HUES64 (cell line): ENCODE measurements around the gene MARVELD1.
"Not testable (repeated sequence)": the region's sequence is repeated elsewhere in the genome, so short reads cannot be mapped to it uniquely, and the experiment has no call there.

Experiments used
- H3K27ac ChIP-seq: 2 replicates; pipeline ENCODE4 v1.7.0; 2013; ENCODE audit warnings: low read depth, low read length, inconsistent platforms
- H3K27me3 ChIP-seq: 2 replicates; pipeline ENCODE4 v1.6.1; 2013; ENCODE audit warnings: mild to moderate bottlenecking, low read length; ENCODE audit not compliant: insufficient read depth
- H3K36me3 ChIP-seq: 2 replicates; pipeline ENCODE4 v1.6.1; 2013; ENCODE audit warnings: mild to moderate bottlenecking, low read length; ENCODE audit not compliant: insufficient read depth
- H3K4me1 ChIP-seq: 2 replicates; pipeline ENCODE4 v1.6.1; 2013; ENCODE audit warnings: mild to moderate bottlenecking, low read length, moderate library complexity; ENCODE audit not compliant: insufficient read depth
- H3K4me3 ChIP-seq: 2 replicates; pipeline ENCODE4 v1.5.1; 2013; ENCODE audit warnings: mild to moderate bottlenecking, low read length, moderate library complexity
- H3K9ac ChIP-seq: 2 replicates; pipeline ENCODE4 v1.6.1; 2013; ENCODE audit warnings: mild to moderate bottlenecking, low read depth, low read length
- H3K9me3 ChIP-seq: 2 replicates; pipeline ENCODE4 v1.6.1; 2013; ENCODE audit warnings: low read depth, low read length; ENCODE audit not compliant: insufficient read depth
- WGBS: fragments of 150-250, 120-280 bp; methylation state at CpG from one replicate; pipeline ENCODE4 v1.1.7; 2013; ENCODE audit warnings: missing lambda C conversion rate; 5-methylcytosine and 5-hydroxymethylcytosine counted together

The MARVELD1 gene

DNA sequence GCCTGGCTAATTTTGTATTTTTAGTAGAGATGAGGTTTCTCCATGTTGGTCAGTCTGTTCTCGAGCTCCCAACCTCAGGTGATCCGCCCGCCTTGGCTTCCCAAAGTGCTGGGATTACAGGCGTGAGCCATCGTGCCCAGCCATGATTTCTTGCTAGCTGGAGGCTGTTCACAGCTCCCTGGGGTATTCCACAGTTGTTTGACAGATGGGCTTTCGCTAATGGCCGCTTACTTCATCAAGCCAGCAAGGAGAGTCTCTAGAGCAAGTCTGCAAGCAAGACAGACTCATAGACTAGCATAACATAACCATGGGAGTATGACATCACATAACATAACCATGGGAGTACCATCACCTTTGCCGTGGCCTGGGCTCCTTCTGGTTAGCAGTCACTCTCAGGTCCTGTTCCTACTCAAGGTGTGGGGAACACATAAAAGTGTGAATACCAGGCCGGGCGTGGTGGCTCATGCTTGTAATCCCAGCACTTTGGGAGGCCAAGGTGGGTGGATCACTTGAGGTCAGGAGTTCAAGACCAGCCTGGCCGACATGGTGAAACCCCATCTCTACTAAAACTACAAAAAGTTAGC lies 15.4 kb upstream of the MARVELD1 start:
- not testable (repeated sequence) for H3K4me1 ChIP-seq, H3K27ac ChIP-seq, H3K9me3 ChIP-seq, H3K9ac ChIP-seq, H3K27me3 ChIP-seq, H3K36me3 ChIP-seq, H3K4me3 ChIP-seq
- WGBS = 94% methylated on average over 11 of the region's 11 CpGs

DNA sequence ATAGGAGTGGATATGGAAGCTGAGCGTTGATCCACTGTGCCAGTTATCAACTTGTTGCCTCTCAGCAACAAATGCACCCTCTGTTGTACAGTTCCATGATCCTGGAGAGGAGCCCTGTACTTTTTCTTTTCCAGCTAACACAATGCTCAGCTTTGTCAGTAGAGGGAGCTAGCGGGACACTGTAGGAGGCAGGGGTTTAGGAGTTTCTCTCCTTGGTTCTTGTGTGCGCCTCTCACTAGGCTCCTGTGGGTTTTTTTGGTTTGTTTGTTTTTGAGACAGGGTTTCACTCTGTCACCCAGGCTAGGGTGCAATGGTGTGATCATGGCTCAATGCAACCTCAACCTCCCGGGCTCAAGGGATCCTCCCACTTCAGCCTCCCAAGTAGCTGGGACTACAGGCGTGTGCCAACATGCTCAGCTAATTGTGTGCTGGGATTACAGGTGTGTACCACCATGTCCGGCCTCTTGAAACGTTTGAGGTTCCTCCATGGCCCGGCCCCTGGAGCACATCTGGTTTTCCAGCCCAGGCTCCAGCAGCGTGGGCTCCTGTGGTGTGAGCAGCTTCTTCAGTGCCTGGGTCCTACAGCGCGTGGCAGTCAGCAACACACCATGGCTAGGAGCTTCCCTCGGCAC lies 12.0 kb upstream of the MARVELD1 start:
- H3K4me1 ChIP-seq = no peaks in the 10 kb centered on the region
- H3K36me3 ChIP-seq = no peaks in the 10 kb centered on the region
- no peak overlapping the region for H3K9ac ChIP-seq
- H3K9me3 ChIP-seq = no peaks in the 10 kb centered on the region
- H3K4me3 ChIP-seq = no peak overlapping the region
- H3K27ac ChIP-seq = no peak overlapping the region
- no peaks in the 10 kb centered on the region for H3K27me3 ChIP-seq
- 62% methylated on average over 12 of the region's 12 CpGs for WGBS

DNA sequence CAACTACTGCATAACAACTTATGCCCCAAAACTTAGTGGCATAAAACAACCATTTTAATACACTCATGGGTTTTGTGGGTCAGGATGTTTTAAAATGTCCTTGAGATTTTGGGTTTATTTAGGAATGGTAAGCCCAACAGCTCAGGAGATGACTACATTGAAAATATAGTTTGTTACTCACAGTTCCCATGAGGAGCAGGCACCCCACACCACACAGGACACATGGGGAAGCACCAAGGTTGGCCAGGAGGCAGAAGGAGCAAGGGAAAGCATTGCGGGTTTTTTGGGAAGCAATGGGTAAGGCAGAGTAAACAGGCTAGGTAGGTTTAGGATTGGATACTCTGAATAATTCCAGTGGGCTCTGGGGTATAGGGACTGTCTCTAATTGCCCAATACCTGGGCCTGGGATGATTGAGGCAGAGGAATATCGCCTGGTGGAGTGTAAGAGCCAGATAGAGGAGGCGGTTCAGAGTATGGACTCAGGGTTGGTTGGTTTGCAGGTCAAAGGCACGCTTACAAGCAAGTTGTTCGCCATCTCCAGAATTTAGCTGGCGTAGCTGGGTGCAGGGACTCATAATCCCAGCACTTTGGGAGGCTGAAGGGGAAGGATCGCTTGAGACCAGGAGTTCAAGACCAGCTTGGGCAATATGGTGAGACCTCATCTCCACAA lies 10.0 kb upstream of the MARVELD1 start:
- WGBS = 85% methylated on average over 7 of the region's 7 CpGs
- no peak overlapping the region for H3K4me3 ChIP-seq
- no peaks in the 10 kb centered on the region for H3K4me1 ChIP-seq
- no peak overlapping the region for H3K27ac ChIP-seq
- H3K36me3 ChIP-seq = no peaks in the 10 kb centered on the region
- no peaks in the 10 kb centered on the region for H3K9me3 ChIP-seq
- no peaks in the 10 kb centered on the region for H3K27me3 ChIP-seq
- no peak overlapping the region for H3K9ac ChIP-seq

DNA sequence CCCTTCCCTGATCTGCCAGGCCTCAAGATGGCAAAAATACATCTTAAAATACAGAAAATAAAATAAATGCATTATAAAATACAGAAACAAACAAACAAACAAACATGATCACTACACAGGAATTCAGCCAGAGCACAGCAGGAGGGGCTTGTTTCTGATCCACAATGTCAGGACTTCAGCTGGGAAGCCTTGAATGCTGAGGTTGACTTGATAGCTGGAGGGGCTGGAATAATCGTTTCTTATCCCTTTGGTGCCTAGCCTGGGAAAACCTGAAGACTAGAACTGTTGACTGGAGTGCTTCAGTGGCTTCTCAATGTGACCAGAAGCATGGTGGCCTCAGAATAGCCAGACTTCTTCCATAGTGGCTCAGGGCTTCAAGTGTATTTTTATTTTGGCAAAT lies 9.2 kb upstream of the MARVELD1 start:
- H3K27ac ChIP-seq = no peak overlapping the region
- WGBS = 65% methylated on average over 1 of the region's 1 CpG

DNA sequence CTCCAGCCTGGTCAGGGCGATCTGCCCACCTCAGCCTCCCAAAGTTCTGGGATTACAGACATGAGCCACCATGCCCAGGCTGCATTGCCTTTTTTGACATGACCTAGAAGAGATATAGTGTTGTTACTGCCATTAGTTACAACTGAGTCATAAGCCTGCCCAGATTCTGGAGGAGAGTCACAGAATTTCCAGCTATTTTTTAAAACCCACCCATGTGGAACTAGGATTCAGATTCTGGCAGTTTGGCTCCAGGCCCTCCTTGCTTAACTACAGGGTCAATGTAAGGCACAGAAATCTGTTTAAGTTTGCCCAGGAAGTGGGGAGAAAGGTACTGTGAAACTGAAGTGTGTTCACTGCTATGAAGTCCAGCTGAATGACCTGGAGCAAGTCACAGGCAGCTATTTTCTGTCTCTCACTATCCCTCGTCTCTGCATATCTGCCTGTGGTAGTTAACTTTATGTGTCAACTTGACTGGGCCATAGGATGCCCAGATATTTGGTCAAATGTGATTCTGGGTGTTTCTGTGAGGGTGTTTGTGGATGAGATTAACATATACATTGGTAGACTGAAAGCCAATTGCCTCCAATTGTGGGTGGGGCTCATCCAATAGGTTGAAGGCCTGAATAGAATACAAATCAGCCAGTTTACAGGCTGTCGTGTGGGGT lies 8.4 kb upstream of the MARVELD1 start:
- H3K4me3 ChIP-seq = no peak overlapping the region
- H3K27ac ChIP-seq = no peak overlapping the region
- WGBS = 90% methylated on average over 3 of the region's 3 CpGs
- no peaks in the 10 kb centered on the region for H3K36me3 ChIP-seq
- no peaks in the 10 kb centered on the region for H3K27me3 ChIP-seq
- no peaks in the 10 kb centered on the region for H3K4me1 ChIP-seq
- no peaks in the 10 kb centered on the region for H3K9me3 ChIP-seq
- H3K9ac ChIP-seq = no peak overlapping the region

More for the DNA sequence above, 9.2 kb upstream of the MARVELD1 start:
- no peak overlapping the region for H3K4me3 ChIP-seq
- no peaks in the 10 kb centered on the region for H3K9me3 ChIP-seq
- H3K27me3 ChIP-seq = no peaks in the 10 kb centered on the region
- no peaks in the 10 kb centered on the region for H3K36me3 ChIP-seq
- no peak overlapping the region for H3K9ac ChIP-seq
- H3K4me1 ChIP-seq = no peaks in the 10 kb centered on the region

DNA sequence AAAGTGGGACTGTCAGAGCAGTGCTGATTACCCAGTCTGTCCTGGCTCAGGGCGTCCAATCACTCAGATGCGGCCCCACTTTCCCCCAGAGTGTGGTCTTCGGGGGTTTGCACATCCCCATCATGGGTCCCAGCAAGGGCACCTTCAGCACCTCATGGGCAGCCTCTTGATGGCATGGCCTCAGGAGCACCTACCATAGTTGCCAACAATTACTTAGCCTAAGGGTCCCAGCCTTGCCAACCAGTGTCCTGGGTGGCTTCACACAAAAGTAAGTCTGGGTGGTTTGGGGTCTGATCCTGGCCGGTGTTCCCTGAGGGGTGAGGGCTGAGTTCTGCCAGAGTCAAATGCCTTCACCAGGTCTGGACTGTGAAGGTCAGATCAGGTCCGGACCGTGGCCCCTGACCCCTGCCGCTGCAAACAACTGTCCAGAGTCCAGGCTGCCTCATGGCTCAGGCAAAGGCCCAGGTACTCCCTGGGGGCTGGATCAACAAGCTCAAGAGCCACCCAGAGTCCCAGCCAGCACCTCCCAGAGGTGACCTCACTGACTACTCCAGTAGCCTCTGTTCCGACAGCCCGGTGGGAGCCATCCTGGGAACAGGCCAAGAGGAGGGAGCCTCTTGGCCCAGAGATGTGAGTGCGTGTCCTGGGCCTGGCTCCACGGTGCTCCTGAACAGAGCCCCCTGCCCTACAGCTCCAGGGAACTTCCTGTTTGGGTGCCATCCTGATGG lies 6.2 kb upstream of the MARVELD1 start:
- no peak overlapping the region for H3K27ac ChIP-seq
- H3K36me3 ChIP-seq = no peaks in the 10 kb centered on the region
- no peak overlapping the region for H3K9ac ChIP-seq
- no peaks in the 10 kb centered on the region for H3K4me1 ChIP-seq
- no peaks in the 10 kb centered on the region for H3K9me3 ChIP-seq
- H3K4me3 ChIP-seq = no peak overlapping the region
- H3K27me3 ChIP-seq = no peaks in the 10 kb centered on the region
- WGBS = 92% methylated on average over 11 of the region's 11 CpGs

DNA sequence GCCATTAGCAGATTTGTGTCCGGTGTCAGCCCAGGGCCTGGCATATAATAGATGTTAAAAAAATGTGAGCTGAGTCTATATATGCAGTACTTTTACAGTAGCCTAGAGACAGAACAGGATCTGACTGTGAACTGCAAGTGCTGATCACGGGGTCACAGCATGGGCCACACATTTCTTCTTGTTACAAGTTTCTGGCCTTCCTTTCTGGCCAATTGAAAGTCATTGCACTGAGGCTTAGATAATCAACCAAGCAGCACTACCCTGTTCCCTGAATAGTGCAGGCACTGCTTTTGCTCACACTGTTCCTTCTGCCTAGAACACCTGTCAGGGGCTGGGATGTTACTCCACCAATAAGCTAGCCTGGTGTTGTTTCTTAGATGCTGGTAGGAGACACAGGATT lies 5.4 kb upstream of the MARVELD1 start:
- H3K36me3 ChIP-seq = no peaks in the 10 kb centered on the region
- no peak overlapping the region for H3K27ac ChIP-seq
- H3K9me3 ChIP-seq = no peaks in the 10 kb centered on the region
- H3K27me3 ChIP-seq = no peaks in the 10 kb centered on the region
- no peak overlapping the region for H3K9ac ChIP-seq
- H3K4me3 ChIP-seq = no peak overlapping the region
- peaks cover 5% of the 10 kb centered on the region; the same call in 1 of the 2 replicates for H3K4me1 ChIP-seq
- WGBS = 92% methylated on average over 2 of the region's 2 CpGs

DNA sequence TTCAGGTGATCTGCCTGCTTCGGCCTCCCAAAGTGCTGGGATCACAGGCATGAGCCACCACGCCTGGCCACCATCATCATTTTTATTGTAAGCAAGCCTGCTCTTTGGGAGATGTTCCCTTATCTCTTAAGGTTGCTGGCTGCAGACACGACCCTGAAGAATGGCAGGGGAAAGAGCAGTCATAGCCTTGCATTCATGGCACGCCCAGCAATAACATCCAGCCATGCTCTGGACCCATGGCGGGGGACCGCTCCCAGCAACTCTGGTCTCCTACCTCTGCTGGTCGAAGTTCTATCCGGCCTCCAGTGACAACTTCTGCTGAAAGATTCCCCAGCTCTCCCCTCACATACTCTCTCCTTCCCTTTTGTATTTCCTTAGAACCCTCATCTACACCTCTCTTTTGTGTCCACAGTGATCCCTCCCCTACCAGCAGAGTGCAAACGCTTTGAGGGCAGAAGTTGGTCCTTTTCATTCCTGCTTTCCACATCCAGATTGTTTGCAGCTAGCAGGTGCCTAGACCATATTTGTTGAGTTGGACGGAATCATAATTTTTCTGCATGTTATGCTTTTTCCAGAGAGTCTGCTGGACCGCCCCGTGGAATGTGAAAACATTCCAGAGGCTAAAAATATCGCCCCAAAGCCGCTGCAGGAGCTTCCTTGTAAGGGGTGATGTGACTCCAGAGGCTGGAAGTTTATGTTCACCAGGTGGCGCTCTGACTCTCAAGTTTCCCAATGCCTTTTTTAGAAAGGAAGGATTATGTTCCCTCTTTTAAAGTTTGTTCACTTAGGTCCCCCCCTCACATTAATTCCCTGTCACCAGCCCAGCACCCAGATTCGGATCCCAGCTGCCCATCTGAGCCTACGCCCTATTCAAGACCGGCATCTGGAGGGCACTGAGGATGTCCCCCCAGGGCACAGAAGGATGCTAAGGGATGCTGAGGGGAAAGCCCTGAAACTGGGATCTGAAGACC lies 4.3 kb upstream of the MARVELD1 start:
- no peak overlapping the region for H3K4me3 ChIP-seq
- no peak overlapping the region for H3K27ac ChIP-seq
- peaks cover 5% of the 10 kb centered on the region; the same call in 1 of the 2 replicates for H3K4me1 ChIP-seq
- no peaks in the 10 kb centered on the region for H3K36me3 ChIP-seq
- no peak overlapping the region for H3K9ac ChIP-seq
- H3K9me3 ChIP-seq = no peaks in the 10 kb centered on the region
- H3K27me3 ChIP-seq = no peaks in the 10 kb centered on the region
- WGBS = 48% methylated on average over 18 of the region's 18 CpGs

DNA sequence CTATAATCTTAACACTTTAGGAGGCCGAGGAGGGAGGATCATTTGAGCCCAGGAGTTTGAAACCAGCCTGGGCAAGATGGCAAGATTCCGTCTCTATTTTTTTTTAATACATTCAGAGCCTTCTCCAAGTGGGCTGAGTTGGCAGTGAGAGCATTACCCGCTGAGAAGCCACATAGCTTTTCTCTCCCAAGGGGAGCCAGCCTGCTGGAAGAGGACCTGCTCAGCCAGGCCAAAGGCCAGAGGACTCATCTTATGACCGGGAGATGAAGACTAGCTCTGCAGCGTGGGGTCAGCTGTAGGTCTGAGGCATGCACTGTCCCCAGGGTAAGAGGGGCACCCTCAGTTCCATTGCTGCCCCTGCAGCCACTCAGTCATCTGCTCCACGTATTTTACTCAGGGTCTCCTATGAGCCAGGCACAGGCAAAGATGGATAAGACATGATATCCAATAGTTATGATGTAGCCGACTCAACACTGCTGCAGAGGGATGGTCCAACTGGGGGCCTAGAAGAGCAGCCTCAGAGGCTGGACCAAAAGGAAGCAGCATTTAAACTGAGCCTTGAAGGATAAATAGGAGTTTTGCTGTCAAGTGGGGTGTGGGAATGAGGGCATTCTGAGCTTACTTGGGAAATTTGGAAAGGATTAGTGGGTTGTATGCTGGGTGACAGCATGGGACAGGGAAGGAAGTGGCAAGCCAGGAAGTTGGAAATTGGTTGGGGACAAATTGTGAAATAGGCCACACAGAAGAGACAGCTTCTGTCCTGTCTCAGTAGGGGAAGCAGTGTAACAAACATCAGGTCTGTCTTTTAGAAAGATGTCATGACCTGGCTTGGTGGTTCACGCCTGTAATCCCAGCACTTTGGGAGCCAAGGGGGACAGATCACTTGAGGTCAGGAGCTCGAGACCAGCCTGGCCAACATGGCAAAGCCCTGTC lies 1.6 kb upstream of the MARVELD1 start:
- H3K27me3 ChIP-seq = no peaks in the 10 kb centered on the region
- H3K9ac ChIP-seq = no peak overlapping the region
- peaks cover 21% of the 10 kb centered on the region for H3K4me1 ChIP-seq
- H3K36me3 ChIP-seq = peaks cover 6% of the 10 kb centered on the region; the same call in 1 of the 2 replicates
- 94% methylated on average over 9 of the region's 9 CpGs for WGBS
- no peak overlapping the region for H3K4me3 ChIP-seq
- no peak overlapping the region for H3K27ac ChIP-seq
- H3K9me3 ChIP-seq = no peaks in the 10 kb centered on the region
